GM19239 (cell line): ENCODE measurements around the gene BUB1.
"Not testable (repeated sequence)": the region's sequence is repeated elsewhere in the genome, so short reads cannot be mapped to it uniquely, and the experiment has no call there.

Experiments
- DNase-seq: peaks from one replicate; pipeline ENCODE4 v3.0.0; 2011; ENCODE audit warnings: low spot score; ENCODE audit not compliant: insufficient read length
- FAIRE-seq: peaks from 2 replicates; lab custom pipeline; 2011; peaks lifted over from hg19 to GRCh38; lab: Jason Lieb, UNC

BUB1 gene

DNA sequence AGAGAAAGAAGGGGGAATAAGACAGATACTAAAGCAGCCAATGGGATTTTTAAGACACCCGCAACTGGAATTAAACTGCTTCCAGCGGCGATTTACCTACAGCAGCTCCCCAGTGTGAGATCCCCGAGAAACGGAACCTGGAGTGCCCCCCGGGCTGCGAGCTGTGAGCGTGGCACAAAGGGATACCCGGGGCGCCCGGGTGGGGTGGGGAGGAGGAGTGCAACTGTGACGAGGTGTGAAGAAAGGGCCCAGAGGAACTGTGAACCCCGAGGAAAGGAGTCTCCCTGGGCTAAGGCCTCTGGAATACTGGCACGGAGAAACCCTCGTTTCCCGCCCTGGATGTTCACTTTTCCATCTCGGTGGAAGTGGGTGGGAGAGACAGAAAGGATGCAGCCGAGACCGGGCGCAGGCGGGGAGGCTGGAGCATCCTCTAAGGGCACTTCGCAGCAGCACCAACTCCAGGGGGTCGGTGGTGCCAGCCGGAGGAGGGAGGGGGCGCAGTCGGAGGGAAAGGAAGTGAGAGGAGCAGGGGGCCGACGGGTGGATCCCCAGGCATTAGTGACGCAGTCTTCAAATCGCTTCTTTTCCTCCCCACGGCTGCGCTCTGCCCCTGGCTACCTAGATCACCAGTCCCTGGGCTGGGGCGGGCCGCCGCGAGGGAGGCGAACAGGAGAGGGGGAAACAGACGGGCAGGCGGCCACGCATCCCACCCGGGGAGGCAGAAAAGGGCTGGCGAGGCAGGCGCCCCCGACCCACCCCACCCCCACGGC is 67.8 kb downstream of the BUB1 start:
- FAIRE-seq, DNase-seq: not testable (repeated sequence)

DNA sequence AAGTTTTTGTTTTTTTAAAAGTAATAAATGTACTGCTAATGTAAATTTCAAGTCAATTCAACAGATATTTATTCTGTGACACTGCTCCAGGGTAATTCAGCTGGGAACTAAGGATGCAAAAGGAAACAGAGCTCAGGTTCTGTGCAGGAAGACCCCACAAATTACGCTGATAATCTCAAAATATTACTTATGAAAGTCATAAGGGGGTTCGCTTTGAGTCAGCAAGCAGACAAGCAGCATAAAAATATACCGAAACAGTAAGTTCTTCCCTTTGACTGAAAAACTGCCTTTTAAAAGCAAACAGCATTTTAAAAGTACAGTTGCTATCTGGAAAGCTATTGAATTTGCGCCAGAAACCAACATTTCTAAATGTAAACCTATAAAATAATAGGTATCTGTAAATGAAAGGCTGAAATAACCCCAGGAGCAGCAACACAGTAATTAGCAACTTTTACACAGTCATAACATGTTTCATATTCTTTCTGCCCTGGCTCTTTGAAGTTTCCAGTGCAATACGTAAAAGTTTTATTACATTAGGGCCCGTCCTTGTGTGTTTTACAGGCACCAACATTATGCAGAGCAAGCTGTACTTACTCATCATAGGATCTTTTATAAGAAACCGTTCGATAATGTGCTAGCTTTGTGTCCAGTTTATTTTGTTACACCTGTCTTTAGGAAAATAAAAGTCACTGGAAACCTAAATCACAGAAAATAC is 68.9 kb downstream of the BUB1 start:
- FAIRE-seq, DNase-seq: not testable (repeated sequence)

DNA sequence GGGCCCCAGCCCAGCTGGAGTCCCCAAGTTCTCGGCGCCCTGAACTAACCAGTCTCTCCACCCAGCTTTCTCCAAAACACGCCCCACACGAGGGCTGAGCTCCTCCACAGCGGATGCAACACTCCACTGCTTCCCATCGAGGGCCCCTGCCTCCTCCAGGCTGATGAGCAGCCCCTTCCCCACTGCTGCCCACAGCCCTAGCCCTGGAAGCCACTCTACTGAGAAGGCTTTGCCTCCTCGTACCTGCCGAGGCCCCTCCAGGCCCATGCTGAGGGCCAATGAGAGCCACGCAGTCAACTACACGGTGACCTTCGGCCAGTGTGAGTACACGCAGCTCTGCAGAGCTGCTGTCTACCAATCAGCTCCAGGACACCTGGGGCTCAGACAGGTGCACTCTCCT is 72.8 kb downstream of the BUB1 start:
- FAIRE-seq, result not testable (repeated sequence)

DNA sequence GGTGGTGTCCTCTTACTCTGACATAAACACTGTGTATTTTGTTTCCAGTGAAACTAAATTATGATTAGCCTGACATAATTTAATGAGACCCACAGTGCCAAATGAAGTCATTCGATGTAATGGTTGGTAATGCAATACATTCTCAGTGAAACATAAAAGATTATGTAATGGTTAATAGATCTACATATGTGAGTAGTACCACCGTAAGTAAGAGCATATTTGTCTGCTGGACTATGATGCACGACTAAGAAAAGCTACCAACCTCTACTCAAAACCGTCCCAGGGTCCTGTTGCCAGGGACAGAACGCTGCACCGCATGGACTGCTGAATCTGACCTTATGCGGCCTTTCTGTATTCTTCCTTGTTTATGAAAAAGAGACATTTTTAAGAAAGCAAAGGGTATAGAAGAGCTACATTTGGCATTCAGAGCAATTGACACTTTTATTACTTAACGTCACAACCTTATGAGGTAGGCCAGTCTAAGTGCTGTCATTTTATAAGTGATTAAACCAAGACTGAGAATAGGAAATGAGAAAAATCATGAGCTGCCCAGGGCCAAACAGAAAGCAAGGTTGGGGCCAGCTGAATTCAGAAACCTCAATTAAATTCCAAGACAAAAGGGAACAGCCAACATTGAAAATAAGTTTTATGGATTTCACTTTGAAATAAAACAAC is 73.8 kb downstream of the BUB1 start:
- not testable (repeated sequence) for DNase-seq, FAIRE-seq

More for the DNA sequence above, 72.8 kb downstream of the BUB1 start:
- DNase-seq, result not testable (repeated sequence)

DNA sequence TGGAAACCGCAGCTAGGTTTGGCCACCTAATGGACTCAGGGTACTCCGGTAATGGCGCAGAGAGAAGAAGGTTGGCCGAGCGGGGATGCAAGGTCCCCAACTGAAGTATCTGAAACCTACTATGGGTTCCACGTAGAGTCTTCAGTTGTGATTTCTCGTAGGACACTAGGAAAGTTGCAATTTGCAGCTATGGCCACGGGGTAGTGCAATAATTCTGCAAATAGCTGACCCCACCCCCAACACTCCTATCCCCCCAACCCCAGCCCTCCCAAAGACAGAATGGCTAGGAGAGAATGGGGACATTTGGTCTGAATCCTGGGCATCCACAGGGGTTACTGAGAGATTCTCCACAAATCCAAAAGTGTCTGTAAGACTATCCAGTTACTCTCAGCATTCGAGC is 75.7 kb downstream of the BUB1 start:
- FAIRE-seq, DNase-seq: not testable (repeated sequence)

DNA sequence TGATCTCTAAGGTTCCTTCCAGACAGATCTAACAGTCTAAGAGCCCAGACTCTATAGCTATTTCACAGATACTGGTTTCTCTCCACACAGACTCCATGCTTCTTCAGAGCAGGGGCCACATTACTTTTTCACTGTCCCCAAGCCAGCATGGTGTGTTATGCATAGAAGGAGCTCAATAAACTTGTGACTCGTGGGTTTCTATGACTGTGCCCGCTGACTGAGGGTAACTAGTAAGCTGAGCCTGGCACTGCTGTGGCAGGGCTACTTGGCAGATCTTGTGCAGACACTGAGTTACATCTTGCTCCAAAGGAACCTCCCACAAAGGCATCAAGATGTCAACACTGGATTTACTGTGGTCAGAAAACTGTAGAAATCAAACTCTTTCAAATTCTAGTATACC is 85.9 kb downstream of the BUB1 start:
- not testable (repeated sequence) for DNase-seq, FAIRE-seq

DNA sequence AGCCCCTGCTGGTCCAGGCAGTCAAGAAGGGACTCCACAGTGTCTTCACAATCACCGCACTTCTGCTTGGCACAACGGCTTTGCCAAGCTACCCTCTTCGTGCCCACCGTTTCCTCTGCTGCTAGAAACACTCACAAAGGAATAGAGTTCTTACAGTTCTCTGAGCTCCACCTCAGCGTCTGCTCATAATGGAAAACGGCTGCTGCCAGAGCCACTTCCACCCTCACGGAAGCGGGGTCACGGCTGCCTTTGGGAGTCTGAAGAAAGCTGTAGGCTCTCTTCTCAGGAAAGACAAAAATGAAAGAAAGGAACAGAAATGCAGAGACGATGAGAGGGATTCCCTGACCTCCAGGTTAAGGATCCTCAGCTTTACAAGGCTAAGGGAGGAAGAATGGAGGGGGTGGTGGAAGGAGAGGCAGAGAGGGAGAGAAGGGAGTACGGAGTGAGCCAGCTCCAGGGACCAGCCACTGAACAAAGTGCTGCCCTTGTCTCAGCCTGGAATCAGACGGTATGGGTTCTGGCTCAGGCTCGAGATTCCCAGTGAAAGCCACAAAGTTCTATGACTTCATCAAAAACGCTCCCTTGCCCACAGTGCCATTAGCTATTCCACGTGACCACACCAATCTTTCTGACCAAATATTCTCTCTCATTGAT is 88.1 kb downstream of the BUB1 start:
- not testable (repeated sequence) for FAIRE-seq, DNase-seq

DNA sequence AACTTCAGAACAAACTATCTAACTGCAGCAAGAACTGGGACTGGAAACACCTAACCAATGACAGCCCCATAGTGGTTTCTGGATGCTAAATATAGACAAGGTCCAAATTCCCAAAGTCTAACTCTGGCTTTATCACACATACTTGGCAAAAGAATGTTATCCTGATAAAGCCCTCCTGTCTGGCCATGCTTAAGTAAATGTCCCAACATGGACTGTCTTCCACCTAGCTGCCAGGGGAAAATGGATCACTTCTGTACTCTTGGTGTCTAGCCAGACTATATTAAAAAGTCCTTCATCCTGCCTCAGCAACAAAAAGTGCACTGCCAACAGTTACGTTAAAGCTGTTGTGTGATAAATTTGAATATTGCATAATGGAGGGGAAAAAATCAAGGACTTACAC is 89.3 kb downstream of the BUB1 start:
- not testable (repeated sequence) for DNase-seq, FAIRE-seq
